Islet precursor cell (in vitro differentiated cells): ENCODE results near the gene ADI1.

Experiments used
- DNase-seq: peaks from one replicate; pipeline ENCODE4 v3.0.0-alpha.2; 2018

The ADI1 gene

DNA sequence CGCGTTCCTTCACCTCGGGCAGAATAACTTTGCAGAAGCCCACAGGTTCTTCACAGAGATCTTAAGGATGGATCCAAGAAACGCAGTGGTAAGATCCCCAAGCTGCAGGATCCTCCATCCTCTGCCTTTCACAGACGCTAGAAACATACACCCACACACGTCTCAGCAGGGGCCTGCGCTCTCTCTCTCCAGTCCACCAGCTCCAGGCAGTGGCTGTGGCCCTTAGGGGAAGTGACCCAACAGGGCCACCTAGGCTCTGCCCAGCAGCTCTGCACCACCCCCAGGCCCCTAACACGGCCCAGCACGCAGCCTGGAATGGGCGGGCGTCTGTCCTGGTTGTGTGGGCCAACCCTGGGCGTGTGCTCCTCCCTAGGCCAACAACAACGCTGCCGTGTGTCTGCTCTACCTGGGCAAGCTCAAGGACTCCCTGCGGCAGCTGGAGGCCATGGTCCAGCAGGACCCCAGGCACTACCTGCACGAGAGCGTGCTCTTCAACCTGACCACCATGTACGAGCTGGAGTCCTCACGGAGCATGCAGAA is 40.4 kb downstream of the ADI1 start:
- no peak for DNase-seq

DNA sequence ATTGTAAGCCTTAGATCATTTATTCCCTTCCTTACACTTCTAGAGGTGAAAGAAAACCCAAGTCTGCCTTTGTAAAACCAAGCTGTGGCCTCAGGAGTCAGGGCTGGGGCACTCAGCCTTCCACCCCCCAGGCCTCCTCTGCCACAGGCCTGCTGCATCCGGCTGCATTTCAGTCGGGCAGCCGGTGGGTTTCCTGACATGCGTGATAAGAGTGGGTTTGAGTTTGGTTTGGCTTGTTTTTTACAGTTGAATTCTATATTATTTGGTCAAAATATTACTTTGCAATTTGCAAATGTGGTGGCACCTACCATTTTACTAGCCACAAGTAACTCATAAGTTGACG is 42.4 kb downstream of the ADI1 start:
- DNase-seq = no peak

DNA sequence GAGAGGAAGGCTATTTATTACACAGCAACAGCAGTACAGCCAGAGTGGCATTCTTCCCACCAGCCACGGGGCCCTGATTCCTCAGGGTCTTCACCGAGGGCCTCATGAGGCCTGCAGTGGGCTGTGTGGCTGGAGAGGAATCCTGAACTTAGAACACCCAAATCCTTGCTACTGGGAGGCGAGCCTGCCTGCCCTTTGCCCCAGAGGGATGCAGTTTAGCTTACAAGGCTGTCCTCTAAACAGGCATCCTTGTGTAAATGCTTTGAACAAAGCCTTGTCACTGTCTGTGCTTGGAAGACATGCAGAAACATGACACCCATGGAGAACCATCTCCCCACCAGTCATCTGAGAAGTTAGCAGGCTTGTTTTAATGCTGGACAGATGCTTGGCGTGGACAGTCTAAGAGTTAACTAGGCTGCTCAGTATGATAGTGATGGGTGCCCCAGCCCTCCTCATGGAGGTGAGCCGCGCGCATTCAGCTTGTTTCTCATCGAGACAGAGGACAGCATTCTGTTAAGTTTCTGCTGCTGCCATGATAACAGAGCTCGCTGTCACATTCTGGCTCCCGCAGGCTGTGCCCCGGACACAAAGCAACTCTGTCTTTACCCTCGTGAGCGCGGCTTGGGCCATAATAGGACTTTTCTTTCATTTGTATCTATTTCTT is 42.9 kb downstream of the ADI1 start:
- DNase-seq = no peak

DNA sequence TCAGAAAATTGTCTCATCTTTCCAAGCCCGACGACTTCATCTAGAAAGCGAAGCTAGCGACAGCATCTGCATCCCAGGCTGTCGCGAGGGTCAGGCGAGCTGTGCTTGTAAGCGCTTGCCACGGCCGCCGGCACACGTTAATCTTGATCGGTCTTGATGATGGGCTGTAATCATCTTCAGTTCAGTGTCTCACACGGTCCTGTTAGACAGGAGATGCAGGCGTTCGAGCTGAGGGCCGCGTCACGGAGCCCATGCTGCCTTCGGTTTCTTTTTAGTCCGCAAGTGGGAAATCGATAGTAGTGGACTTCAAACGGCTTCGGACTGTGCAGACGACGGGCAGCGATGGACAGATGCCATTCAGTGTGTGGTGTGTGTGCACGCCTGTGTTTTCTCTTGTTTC is 43.6 kb downstream of the ADI1 start:
- no peak for DNase-seq

DNA sequence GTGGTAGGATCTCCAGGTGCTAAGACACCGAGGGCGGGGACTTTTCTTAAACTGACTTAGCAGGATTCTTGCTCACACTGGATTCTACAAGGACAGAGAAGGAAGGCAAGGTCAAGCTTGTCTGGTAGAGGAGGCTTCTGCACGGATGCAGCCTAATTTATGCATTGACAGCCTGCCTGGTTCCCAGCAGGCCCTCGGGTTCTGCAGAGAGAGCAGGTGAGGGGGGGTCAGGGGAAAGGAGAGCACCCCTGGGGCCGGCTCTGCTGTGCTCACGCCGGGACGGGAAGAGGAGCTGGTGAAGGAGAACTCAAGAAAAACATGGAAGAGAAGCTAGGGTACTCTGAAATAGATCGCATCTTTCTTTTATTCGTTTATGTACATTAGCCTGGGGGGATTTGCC is 46.4 kb downstream of the ADI1 start:
- no peak for DNase-seq

DNA sequence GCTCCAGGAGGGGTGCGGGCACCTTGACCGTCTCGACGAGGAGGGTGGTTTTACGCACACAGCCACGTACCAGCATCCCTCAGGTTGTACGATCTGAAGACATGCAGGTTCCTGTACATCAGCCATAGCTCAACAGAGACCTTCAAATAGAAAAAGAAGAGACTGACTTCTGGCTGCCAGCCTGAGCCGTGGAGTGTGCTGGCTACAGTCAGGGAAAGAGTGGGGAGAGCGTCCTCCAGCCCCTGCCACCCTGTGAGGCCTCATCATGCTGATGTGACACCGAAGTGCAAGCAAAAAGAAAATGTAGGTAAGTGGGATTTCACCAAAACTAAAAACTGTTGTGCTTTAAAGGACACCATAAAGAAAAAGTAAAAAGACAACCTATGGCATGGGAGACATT is 47.0 kb downstream of the ADI1 start:
- DNase-seq = no peak

DNA sequence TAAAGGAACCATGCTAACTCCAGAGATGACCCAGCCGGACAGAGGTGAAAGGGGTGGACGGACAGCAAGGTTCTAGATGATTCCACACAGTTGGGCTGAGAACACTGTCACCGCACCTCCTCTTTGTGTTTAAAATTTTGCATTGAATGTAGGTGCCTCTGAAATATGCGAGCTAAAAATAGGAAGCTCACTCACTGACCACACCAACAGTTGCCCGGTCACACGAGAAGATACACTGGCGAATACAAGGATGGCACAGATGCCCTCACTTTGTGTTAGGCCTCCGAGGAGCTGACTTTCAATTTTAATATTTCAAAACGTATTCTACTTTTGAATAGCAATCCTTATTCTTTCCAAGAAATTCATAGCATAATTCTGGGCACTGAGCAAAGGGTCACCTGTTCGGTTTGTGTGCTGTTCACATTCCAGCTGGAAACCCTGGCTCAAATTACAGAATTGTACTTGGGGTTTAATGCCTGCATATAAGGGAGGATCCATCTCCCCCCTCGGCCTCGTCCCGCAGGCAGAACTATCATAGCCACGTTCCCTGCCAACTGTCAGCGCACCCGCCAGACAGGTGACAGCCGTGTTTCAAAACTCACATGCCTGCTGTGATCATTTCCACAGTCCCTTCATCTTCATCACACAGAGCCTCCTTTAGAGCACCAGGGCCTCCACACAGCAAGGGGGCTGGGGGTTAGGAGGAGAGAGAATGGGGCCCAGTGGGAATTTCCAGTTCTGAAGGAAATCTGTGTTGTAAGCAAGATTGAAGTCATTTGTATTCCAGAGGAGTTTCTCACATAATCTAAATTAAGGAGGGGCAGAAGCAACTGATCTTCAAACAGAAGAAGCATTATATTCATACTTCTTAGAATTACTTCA is 48.2 kb downstream of the ADI1 start:
- DNase-seq = no peak

DNA sequence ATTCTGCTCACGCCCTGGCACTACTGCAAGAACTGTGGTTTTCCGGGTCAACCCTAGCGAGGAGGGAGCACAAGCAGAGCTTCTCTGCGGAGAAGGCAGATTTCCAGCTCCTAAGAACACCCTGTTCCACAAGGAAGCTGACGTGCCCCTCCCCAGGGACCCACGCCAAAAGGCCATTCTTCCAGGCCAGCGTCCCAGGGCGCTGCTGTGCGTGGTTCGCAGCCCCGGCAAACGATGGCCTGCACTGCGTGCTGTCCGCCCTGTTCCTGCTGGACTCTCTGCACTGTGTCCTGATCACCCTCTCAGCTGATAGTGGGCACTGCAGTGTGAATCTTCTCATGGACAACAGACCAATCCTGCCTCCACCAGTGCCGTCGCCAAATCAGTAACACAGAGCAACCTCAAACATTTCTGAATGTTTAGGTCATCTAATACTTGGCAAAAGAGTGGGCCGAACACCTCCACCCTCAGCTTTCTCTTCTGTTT is 49.1 kb downstream of the ADI1 start:
- DNase-seq = no peak

DNA sequence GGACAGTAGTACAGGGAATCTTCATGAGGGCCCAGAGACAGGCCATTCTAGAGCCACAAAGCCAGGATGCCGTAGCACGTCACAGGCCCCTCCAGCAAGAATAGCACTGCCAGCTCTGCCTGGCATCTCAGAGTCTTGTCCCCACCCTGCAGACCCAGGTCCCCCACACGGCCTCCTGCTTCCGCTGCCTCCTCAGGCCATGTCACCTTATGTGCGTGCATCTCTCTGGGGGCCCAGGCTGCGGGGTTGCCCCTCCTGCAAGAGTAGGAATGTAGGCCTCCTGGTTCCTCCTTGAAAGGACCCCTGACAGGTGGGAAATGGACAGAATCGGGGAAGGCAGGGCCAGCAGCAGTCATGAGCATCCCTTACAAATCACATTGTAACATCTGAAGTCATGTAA is 49.8 kb downstream of the ADI1 start:
- DNase-seq = no peak

DNA sequence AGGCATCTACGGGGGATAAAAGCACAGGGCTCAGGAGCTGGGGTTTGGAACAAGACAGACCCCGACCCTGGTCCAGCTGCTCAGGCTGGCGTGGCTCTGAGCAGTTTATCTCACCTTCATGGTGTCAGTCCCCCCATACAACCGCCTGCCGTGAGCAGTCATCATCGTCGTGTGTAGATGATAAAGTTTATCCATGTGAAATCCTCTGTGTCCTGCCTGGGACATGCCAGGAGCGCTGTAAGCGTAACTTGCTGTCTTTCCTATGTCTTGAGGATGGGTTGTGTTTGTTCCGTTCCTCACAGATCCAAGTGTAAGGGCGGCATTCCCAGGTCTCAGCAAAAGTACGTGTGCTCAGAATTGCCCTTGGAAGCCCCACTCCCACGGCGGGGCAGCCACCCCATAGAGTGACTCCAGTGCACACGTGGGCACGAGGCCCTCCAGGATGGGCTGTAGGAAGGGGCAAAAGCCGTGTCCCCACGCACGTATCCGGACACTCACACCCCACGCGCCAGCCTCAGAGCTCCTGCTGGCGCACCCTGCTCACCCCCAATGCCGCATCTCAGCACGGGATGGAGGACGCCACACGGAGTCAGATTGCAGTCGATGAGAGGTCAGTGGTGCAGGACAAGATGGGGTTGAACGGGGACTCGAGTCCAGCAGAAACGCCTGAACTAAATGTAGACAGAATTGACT is 50.9 kb downstream of the ADI1 start:
- DNase-seq = no peak

DNA sequence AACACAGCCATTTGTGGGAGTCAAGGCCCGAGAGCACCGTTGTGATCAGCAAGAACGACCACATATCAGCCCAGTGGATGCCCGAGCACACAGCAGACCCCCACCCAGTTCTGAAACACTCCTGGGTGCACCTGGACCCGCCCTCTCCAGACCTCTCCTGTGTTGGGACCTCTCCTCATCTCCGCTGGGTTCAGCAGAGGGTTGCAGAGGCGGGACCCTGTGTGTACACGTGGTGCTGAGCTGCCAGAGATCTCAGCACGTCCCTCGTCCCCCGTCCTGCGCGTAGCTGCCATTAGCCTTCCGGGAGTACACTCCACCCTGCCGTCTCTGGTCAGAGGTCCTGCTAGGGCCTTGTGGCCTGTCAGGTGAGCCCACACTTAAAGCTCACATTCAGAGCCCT is 51.7 kb downstream of the ADI1 start:
- DNase-seq = no peak

DNA sequence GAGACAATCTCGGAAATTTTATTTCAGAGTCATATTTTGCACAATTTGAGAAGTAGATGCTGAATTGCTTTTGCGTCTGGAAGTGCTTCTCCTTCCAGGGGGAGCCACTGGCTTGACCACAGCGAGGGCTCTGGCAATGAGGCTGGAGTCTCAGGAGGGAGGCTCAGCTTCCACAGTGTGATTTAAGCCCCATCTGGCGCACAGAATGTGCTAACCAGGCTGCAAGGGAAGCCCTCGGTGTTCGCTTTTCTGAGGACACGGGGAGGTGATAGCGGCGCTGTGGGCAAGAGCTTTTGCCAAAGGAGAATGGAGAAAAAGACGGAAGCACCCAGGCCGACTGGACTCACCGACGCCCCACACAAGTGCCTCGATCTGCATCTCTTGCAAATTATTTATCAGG is 52.4 kb downstream of the ADI1 start:
- DNase-seq = no peak

DNA sequence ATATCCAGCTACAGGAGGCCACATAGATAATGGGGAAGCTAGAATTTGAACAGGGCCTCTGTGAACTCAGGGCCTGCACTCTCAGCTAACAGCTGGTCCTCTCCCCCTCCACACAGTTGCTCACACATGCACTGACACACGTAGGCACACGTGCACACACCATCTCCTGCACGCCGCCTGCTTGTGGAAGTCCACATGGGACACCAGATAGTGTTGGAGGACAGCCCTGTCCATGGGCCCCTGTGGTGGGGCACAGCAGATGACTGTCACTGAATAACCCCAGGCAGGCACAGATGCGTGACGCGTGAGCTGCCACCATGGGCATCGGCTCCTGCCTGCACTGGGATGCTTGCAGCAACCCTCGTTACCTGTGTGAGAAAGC is 52.9 kb downstream of the ADI1 start:
- DNase-seq = no peak

DNA sequence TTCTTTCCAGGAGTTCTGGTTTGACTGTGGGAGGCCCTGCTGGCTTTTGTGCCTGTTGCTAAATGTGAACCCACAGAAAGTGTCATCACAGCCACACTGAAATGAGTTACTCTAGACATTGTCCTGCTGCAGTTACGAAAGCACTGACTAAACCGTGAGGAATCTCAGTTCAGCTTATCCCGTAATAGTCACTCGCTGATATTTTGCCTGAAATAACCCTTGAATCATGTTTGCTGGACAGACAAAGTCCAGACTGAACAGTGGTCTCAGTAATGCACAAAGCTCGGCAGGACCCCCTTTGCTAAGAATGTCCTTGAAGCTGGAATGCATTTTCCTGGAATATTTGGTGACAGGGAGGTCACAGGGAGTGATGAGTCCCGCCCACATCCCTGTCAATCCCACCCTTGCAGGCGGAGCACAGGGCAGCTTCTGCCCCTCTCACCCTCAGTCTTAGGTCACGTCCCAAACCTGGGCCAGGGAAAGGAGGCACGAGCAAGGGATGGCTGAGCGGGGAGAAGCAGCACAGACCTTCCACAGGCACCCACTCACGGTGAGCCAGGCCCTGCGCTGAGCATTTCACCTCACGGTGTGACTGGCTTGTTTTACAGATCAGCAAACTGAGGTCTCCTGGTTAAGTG is 53.4 kb downstream of the ADI1 start:
- DNase-seq = no peak

DNA sequence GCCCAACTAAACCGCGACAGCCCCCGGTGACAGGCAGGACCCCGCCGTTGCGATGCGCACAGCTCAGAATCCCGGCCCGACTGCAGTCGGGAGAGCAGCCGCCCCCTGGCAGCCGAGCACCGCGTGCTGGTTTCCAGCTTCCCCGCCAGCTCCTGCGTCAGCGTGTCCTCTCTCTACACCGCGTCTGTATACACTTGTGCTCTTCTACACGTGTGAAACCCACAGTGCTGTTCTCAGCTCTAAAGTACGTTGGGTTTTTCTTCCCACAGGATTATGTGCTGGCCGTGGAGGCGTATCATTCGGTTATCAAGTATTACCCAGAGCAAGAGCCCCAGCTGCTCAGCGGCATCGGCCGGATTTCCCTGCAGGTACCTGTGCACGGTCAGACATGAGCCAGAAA is 54.0 kb downstream of the ADI1 start:
- DNase-seq = no peak

DNA sequence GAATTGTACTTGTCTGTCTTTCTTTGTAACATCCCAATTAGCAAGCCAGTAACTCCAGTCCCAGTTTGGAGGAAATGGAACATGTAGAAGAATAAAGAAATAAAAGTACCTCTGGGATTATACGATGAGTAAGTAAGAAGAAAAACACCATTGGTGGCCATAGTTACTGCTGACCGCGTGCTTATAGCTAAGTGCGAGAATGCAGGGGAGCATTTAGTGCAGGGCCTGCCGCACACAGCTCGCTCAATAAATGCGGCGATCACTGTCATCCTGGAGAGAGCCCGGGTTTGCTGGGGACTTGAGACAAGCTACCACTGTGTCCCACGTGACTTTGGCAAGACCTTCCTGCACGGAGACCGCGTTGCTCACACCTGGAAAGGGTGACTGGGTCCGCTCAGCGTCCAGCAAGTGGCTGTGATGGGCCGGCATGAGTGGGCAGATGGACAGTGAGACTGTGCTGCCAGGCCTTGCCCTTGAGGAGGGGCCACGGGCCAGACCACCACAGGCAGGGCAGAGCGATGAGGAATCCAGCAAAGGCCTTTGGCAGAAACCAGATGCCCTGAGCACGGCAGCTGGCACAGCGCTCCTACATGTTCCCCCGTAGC is 54.8 kb downstream of the ADI1 start:
- DNase-seq = no peak

DNA sequence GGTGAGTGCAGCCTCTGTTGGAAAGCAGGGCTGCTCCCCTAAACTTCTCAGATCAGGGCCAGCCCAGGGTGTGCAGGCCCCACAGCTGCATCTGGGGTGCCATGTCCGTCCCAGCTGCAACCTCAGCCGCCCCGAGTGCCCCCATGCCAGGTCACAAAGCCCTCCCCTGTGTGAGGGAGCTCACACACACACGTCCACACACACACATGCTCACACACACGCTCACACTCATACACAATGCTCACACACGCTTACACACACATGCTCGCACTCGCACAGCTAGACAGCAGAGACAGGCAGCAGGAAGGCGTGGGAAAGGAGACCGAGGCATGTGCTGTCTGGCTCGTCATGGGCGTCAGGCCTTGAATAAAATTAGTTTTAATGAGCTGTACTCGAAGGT is 55.4 kb downstream of the ADI1 start:
- no peak for DNase-seq

DNA sequence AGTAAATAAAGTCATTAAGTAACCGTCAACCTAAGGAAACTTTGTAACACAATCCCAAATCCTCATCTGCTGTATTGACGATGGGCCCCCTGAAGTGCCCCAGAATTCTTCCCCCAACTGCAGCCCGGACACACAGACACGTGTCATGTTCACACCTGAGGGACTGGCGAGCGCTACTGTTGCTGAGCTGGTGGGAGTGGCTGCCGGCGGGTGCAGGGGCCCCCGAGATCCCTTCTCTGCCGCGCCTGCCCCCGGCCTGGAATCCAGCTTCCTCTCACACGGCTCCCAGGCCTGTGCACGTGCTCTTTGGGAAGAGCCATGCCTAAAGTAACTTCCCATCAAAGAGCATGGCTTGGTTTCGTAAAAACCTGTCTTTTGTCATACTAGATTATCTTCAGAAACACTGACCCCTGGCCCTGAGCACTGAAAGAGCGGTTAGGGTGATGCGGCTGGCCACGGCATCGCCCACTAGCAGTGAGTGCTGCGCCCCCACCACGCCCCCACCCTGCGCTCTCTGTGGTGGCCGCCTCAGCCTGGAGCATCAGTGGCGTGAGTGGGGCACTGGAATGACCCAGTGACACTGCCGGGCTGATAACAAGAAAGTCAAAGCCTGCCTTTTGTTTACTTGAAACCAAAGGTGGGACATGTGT is 56.0 kb downstream of the ADI1 start:
- no peak for DNase-seq

DNA sequence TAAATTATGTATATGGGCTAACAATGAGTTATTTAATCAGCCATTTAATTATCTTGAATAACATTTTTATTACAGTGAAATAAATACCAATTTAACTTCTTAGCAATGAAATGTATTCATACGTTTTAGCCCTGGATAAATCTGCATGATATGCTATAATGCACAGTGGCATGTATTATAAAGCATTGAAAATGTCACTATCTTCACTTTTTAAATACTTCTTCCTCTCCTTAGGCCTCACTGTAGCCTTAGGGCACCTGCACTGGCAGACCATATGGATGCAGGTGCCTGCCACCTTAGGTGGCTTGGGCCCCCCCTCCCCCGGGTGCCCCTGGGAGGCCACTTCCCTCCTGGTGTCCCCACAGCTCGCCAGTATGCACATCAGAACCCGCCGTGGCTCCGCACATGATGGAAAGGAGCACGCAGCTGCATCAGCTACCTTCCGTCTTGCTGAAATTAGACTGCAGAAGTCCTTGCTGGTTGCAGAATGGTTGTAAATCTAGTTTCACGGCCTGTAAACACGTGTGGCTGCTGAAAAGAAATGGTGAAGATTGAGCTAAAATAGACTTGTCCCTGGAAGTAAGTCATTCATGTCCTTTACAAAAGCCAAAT is 56.7 kb downstream of the ADI1 start:
- no peak for DNase-seq

DNA sequence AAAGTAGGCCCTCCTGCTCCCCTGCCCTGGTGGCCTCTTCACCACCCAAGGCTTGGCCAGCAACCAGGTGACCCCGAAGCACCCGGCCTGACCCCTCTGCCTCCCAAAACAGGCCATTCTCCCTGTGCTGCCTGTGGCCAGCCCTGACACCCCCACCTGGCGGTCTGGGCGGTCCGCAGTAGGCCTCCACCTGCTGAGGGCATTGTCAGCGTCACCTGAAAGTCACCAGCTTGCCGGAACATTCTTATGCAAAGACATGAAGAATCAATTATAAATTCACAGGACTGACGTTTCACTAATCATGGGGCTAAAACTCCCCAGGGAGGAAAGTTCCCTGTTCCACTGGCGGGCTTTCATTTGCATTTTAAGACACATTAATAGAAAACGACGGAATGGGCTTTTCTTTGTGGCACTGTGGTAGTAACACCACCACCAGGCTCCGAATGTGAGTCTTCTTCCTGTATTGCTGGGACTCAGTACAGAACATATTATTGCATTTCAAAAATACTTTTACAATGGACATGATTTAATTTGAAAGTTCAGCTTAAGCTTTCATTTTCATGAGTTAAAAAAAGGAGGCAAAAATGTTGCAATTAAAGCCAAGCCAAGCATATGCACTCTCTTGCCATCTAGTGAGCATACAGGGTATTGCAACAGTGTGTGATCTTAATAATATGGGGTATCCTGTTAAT is 57.4 kb downstream of the ADI1 start:
- no peak for DNase-seq
